K562 (cell line): ENCODE measurements around the gene IGSF9. TPM values are rescaled to one million over a fixed set of nuclear protein-coding genes. Genes with fewer than 3 reads are reported as not detected.
A peak's percentile ranks its signal among the peaks of the same experiment; 100 is the strongest.

Source experiments
- CBX2 ChIP-seq: fragments of 200-600 bp; sonication (generic); IDR thresholded peaks from one replicate; pipeline ENCODE4 v1.6.1; 2012; ENCODE audit warnings: mild to moderate bottlenecking, low read length, inconsistent platforms; ENCODE audit not compliant: insufficient read depth, poor library complexity, severe bottlenecking
- CCAR2 ChIP-seq: fragments of 200-400 bp; formaldehyde crosslinking; IDR thresholded peaks from 2 replicates; pipeline ENCODE4 v1.6.1; 2017; ENCODE audit warnings: mild to moderate bottlenecking, low read depth, low read length
- E2F6 ChIP-seq, 2 experiments: IDR thresholded peaks; 2 replicates each; pipeline ENCODE4 v1.6.1; 2011; ENCODE audit warnings: borderline replicate concordance in 1 of 2, control low read depth in 1 of 2, low read depth in 1 of 2, low read length in 1 of 2, mild to moderate bottlenecking in 1 of 2, mixed read lengths in 1 of 2, moderate library complexity in 1 of 2; ENCODE audit not compliant: insufficient read depth in 1 of 2, insufficient read length in 1 of 2, poor library complexity in 1 of 2, severe bottlenecking in 1 of 2; ENCODE audit errors: extremely low read depth in 1 of 2
- FOXJ2 ChIP-seq: fragments of 200-800 bp; sonication (Bioruptor generic); IDR thresholded peaks from 2 replicates; pipeline ENCODE4 v1.6.1; 2016; ENCODE audit warnings: missing genetic modification characterization, missing compliant biosample characterization
- L3MBTL2 ChIP-seq: fragments of 450-650 bp; IDR thresholded peaks from 2 replicates; pipeline ENCODE4 v1.6.1; 2016; ENCODE audit warnings: mild to moderate bottlenecking, moderate library complexity
- MCM3 ChIP-seq: fragments of 450-650 bp; IDR thresholded peaks from 2 replicates; pipeline ENCODE4 v1.6.1; 2016
- PHTF2 ChIP-seq: fragments of 250-450 bp; sonication (Bioruptor Pico); IDR thresholded peaks from 2 replicates; pipeline ENCODE4 v1.5.0; 2021; ENCODE audit warnings: mild to moderate bottlenecking
- RAD21 ChIP-seq, 2 experiments: fragments of 250-450 bp in 1 of 2; fragments of 450-650 bp in 1 of 2; sonication (Bioruptor Pico) in 1 of 2; formaldehyde crosslinking in 1 of 2; IDR thresholded peaks in 1 of 2; conservative IDR thresholded peaks in 1 of 2; 2 replicates each; pipeline versions ENCODE4 v1.4.0 to v1.8.0; 2020 to 2022; ENCODE audit warnings: mild to moderate bottlenecking in 2 of 2, moderate library complexity in 1 of 2
- STAT6 ChIP-seq: sonication (generic); formaldehyde crosslinking; IDR thresholded peaks from 2 replicates; pipeline ENCODE4 v1.8.1; 2023; ENCODE audit warnings: mild to moderate bottlenecking, missing genetic modification reagents
- ZFP36 ChIP-seq: fragments of 150-350 bp; IDR thresholded peaks from 2 replicates; pipeline ENCODE4 v1.6.1; 2018; ENCODE audit warnings: low read length, low read depth; ENCODE audit not compliant: partially characterized antibody
- ZNF232 ChIP-seq: sonication (generic); formaldehyde crosslinking; IDR thresholded peaks from 2 replicates; pipeline ENCODE4 v1.8.0; 2022; ENCODE audit warnings: mild to moderate bottlenecking, missing genetic modification reagents
- polyA plus RNA-seq, 8 experiments: library from polyadenylated mRNA; depleted of rRNA in 4 of 8; stranded (reverse) in 5 of 8; unstranded in 3 of 8; fragments of >200 nt; fragmentation: Nextera tagmentation in 2 of 8; fragmentation: Illumina TruSeq in 1 of 8; extraction: Ambion mirVana in 2 of 8; extraction: Trizol in 1 of 8; gene quantifications; 2 replicates each; pipeline versions ENCODE4 v1.2.1 to v1.2.3, GENCODE V29; 2011 to 2014; ENCODE audit warnings: inconsistent platforms in 1 of 8, missing spikeins in 1 of 8
- total RNA-seq, 7 experiments: library from RNA; depleted of rRNA in 6 of 7; stranded (reverse); fragments of >200 nt in 6 of 7; fragmentation: Illumina TruSeq in 2 of 7; extraction: Trizol in 2 of 7; gene quantifications; 2 replicates each; pipeline versions ENCODE4 v1.2.1 to v1.2.3, GENCODE V29; 2011 to 2021; ENCODE audit warnings: low replicate concordance in 1 of 7
- TF ChIP-seq, protein P1 (sequence below): fragments of 250-450 bp; sonication (Bioruptor Pico); IDR thresholded peaks from 2 replicates; pipeline ENCODE4 v1.4.0; 2020; ENCODE audit warnings: mild to moderate bottlenecking, moderate library complexity, borderline replicate concordance
- TF ChIP-seq, protein P2 (sequence below): fragments of 250-450 bp; sonication (Bioruptor Pico); IDR thresholded peaks from 2 replicates; pipeline ENCODE4 v1.5.0; 2021
- TF ChIP-seq, protein P3 (sequence below): fragments of 450-650 bp; formaldehyde crosslinking; IDR thresholded peaks from 2 replicates; pipeline ENCODE4 v1.4.0; 2022; ENCODE audit warnings: missing genetic modification characterization

Gene IGSF9
- total and polyA plus RNA-seq, 9 of the 15 experiments (the other 6 are each of a cell fraction or from before 2014, with no cell fraction given): 0.03 to 0.29 (median 0.07) TPM; not detected in 1

GRCh38 chr1:159900755-159901360 lies 44.6 kb downstream of the IGSF9 start (continued):
- TF ChIP-seq, protein P1, sequence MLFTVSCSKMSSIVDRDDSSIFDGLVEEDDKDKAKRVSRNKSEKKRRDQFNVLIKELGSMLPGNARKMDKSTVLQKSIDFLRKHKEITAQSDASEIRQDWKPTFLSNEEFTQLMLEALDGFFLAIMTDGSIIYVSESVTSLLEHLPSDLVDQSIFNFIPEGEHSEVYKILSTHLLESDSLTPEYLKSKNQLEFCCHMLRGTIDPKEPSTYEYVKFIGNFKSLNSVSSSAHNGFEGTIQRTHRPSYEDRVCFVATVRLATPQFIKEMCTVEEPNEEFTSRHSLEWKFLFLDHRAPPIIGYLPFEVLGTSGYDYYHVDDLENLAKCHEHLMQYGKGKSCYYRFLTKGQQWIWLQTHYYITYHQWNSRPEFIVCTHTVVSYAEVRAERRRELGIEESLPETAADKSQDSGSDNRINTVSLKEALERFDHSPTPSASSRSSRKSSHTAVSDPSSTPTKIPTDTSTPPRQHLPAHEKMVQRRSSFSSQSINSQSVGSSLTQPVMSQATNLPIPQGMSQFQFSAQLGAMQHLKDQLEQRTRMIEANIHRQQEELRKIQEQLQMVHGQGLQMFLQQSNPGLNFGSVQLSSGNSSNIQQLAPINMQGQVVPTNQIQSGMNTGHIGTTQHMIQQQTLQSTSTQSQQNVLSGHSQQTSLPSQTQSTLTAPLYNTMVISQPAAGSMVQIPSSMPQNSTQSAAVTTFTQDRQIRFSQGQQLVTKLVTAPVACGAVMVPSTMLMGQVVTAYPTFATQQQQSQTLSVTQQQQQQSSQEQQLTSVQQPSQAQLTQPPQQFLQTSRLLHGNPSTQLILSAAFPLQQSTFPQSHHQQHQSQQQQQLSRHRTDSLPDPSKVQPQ (CRISPR knock-in tag): no peak
- TF ChIP-seq RAD21 (CRISPR knock-in tag; conservative IDR thresholded peaks at IDR 0.05 in 1 of 2, IDR thresholded peaks at IDR 0.05 in 1 of 2) (no peak), E2F6 (IDR thresholded peaks at IDR 0.05; ENCODE audit: borderline replicate concordance in 1 of 2, extremely low read depth in 1 of 2, insufficient read depth in 1 of 2, insufficient read length in 1 of 2, low read depth in 1 of 2, low read length in 1 of 2, poor library complexity in 1 of 2, severe bottlenecking in 1 of 2) (peak; percentile 41 to 73), L3MBTL2 (peak; percentile 64; the same call in 1 of the 2 replicates), ZFP36 (peak; percentile 28), STAT6 (no peak), CCAR2 (no peak), FOXJ2 (tag) (no peak), MCM3 (no peak), PHTF2 (CRISPR knock-in tag) (no peak), CBX2 (no peak), ZNF232 (no peak)
- TF ChIP-seq, protein P2, sequence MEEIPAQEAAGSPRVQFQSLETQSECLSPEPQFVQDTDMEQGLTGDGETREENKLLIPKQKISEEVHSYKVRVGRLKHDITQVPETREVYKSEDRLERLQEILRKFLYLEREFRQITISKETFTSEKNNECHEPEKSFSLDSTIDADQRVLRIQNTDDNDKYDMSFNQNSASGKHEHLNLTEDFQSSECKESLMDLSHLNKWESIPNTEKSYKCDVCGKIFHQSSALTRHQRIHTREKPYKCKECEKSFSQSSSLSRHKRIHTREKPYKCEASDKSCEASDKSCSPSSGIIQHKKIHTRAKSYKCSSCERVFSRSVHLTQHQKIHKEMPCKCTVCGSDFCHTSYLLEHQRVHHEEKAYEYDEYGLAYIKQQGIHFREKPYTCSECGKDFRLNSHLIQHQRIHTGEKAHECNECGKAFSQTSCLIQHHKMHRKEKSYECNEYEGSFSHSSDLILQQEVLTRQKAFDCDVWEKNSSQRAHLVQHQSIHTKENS: no peak
- TF ChIP-seq, protein P3, sequence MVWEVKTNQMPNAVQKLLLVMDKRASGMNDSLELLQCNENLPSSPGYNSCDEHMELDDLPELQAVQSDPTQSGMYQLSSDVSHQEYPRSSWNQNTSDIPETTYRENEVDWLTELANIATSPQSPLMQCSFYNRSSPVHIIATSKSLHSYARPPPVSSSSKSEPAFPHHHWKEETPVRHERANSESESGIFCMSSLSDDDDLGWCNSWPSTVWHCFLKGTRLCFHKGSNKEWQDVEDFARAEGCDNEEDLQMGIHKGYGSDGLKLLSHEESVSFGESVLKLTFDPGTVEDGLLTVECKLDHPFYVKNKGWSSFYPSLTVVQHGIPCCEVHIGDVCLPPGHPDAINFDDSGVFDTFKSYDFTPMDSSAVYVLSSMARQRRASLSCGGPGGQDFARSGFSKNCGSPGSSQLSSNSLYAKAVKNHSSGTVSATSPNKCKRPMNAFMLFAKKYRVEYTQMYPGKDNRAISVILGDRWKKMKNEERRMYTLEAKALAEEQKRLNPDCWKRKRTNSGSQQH (CRISPR knock-in tag): no peak
